Measurements from ENCODE around the gene ANO10.
"Not testable (repeated sequence)": the region's sequence is repeated elsewhere in the genome, so short reads cannot be mapped to it uniquely, and the experiment has no call there.

DNA sequence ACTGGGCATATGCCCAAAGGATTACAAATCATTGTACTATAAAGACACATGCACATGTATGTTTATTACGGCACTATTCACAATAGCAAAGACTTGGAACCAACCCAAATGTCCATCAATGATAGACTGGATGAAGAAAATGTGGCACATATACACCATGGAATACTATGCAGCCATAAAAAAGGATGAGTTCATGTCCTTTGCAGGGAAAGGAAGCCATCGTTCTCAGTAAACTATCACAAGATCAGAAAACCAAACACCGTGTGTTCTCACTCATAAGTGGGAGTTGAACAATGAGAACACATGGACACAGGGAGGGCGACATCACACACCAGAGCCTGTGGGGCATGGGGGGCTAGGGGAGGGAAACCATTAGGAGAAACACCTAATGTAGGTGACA is 128.9 kb downstream of the ANO10 start:
- not testable (repeated sequence) for TF ChIP-seq POLR2A, POLR2AphosphoS5, EP300 (IDR thresholded peaks at IDR 0.05)
- TF ChIP-seq, protein P1, sequence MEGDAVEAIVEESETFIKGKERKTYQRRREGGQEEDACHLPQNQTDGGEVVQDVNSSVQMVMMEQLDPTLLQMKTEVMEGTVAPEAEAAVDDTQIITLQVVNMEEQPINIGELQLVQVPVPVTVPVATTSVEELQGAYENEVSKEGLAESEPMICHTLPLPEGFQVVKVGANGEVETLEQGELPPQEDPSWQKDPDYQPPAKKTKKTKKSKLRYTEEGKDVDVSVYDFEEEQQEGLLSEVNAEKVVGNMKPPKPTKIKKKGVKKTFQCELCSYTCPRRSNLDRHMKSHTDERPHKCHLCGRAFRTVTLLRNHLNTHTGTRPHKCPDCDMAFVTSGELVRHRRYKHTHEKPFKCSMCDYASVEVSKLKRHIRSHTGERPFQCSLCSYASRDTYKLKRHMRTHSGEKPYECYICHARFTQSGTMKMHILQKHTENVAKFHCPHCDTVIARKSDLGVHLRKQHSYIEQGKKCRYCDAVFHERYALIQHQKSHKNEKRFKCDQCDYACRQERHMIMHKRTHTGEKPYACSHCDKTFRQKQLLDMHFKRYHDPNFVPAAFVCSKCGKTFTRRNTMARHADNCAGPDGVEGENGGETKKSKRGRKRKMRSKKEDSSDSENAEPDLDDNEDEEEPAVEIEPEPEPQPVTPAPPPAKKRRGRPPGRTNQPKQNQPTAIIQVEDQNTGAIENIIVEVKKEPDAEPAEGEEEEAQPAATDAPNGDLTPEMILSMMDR (IDR thresholded peaks at IDR 0.05), result not testable (repeated sequence)
